D721Med (cell line): ENCODE results near the gene PRSS53.

Experiments
- DNase-seq: peaks from one replicate; pipeline ENCODE4 v3.0.0; 2011; ENCODE audit warnings: low spot score; ENCODE audit not compliant: insufficient read length
- FAIRE-seq: peaks from 2 replicates; lab custom pipeline; 2011; peaks lifted over from hg19 to GRCh38; lab: Jason Lieb, UNC
- TF ChIP-seq, protein P1 (sequence below): IDR thresholded peaks from 2 replicates; pipeline ENCODE4 v1.5.1; 2012; ENCODE audit warnings: mild to moderate bottlenecking, control low read depth; ENCODE audit not compliant: insufficient read depth; ENCODE audit errors: missing control alignments

The PRSS53 gene

GRCh38 chr16:31133046-31133501 lies 44.3 kb upstream of the PRSS53 start:
- no peak for FAIRE-seq
- DNase-seq: no peak
- TF ChIP-seq, protein P1, sequence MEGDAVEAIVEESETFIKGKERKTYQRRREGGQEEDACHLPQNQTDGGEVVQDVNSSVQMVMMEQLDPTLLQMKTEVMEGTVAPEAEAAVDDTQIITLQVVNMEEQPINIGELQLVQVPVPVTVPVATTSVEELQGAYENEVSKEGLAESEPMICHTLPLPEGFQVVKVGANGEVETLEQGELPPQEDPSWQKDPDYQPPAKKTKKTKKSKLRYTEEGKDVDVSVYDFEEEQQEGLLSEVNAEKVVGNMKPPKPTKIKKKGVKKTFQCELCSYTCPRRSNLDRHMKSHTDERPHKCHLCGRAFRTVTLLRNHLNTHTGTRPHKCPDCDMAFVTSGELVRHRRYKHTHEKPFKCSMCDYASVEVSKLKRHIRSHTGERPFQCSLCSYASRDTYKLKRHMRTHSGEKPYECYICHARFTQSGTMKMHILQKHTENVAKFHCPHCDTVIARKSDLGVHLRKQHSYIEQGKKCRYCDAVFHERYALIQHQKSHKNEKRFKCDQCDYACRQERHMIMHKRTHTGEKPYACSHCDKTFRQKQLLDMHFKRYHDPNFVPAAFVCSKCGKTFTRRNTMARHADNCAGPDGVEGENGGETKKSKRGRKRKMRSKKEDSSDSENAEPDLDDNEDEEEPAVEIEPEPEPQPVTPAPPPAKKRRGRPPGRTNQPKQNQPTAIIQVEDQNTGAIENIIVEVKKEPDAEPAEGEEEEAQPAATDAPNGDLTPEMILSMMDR: no peak

- FAIRE-seq (no peak), DNase-seq (no peak)
- TF ChIP-seq, protein P1: no peak
These were observed 43.7 kb upstream of the PRSS53 start for GRCh38 chr16:31132303-31132979.

- no peak for FAIRE-seq
- no peak for DNase-seq
- TF ChIP-seq, protein P1: no peak
These were observed 43.1 kb upstream of the PRSS53 start for GRCh38 chr16:31131841-31132271.

DNA sequence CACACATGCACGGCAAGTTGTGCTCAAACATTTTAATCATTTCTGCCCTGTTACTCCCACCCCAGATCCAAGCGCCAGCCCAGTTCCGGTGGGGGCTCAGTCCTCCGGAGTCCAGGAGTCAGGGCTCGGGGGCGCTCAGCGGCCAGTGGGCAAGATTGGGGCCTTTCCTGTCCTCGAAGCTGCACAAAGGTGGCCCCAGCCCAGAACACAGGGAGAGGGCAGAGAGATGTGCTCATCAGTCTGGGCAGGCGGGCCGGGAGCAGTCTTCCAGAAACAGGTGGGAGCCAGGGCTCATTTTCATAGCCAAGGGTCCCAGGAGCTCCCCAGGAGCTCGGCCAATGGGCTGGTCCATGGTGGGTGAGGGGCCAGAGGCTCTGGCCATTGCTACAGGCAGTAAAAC lies 42.7 kb upstream of the PRSS53 start:
- no peak for FAIRE-seq
- TF ChIP-seq, protein P1: no peak
- no peak for DNase-seq

DNA sequence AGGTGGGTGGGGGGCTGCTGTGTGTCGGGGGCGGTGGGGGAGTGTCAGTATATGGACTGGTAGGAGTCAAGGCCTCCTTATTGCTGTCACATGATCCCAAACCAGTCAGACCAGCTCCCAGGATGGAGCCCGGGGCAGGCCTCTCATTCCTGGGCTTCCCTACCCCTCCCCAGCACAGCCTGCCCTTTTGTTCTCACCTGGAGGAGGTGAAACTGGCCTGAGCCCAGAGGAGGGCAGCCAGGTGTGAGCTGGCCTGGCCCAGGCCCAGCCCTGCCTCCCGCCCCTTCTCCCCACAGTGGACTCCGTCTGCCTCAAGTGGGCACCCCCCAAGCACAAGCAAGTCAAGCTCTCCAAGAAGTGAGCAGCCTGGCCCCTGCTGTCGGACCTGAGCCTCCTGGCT lies 42.2 kb upstream of the PRSS53 start:
- DNase-seq (no peak), FAIRE-seq (no peak)
- TF ChIP-seq, protein P1: no peak

DNA sequence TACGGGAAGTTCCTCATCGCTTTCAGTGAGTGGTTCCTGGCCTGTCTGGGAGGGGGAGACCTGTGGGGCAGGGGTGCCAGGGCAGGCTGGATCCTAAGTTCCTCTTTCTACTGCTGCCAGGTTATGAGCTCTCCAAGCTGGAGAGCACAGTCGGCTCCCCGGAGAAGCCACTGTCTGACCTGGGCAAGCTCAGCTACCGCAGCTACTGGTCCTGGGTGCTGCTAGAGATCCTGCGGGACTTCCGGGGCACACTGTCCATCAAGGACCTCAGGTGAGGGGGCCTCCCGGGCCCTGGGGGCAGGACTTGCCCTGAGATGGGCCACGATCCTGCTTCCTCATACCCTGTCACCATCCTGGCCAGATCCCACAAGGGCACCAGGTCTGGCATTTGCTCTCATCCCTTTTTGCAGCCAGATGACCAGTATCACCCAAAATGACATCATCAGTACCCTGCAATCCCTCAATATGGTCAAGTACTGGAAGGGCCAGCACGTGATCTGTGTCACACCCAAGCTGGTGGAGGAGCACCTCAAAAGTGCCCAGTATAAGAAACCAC lies 41.7 kb upstream of the PRSS53 start:
- DNase-seq (no peak), FAIRE-seq (no peak)
- TF ChIP-seq, protein P1: no peak

GRCh38 chr16:31129568-31130335 lies 41.0 kb upstream of the PRSS53 start:
- FAIRE-seq: no peak
- TF ChIP-seq, protein P1: no peak
- DNase-seq: no peak
